ENCODE data around the gene LENG8. TPM values are rescaled to one million over a fixed set of nuclear protein-coding genes. Genes with fewer than 3 reads are reported as not detected.

The LENG8 gene
- polyA plus RNA-seq, 3 donors = 3.6 to 341 (median 5.8) TPM

- 75% methylated on average over 2 of the region's 7 CpGs for WGBS (ENCODE audit: insufficient coverage)
- Histone ChIP-seq H3K4me3 (replicated peaks in 1 of 3; ENCODE audit: low read depth in 2 of 3, low read length in 3 of 3) (no peak overlapping the region), H2AFZ (ENCODE audit: insufficient read depth, low read depth, low read length, poor library complexity, severe bottlenecking) (no peak overlapping the region), H3K4me2 (replicated peaks; ENCODE audit: extremely low read depth, low read length, poor library complexity, severe bottlenecking) (no peak overlapping the region), H4K20me1 (ENCODE audit: insufficient read depth, low read length) (no peaks in the 10 kb centered on the region), H3K9me3 (replicated peaks in 1 of 2; ENCODE audit: control insufficient read depth in 1 of 2, insufficient read depth in 1 of 2, low read length in 2 of 2) (peaks cover 5 to 7% of the 10 kb centered on the region in 2 donors), H3K27me3 (ENCODE audit: control insufficient read depth in 2 of 2, insufficient read depth in 2 of 2, low read length in 2 of 2) (peaks cover 5 to 6% of the 10 kb centered on the region in 2 donors), H3K9ac (ENCODE audit: insufficient read depth, low read length, poor library complexity, severe bottlenecking) (no peak overlapping the region), H3K4me1 (ENCODE audit: control insufficient read depth in 1 of 2, insufficient read depth in 2 of 2, low read length in 2 of 2) (no peaks in the 10 kb centered on the region), H3K27ac (ENCODE audit: low read depth in 1 of 2, low read length in 2 of 2) (no peak overlapping the region), H3K36me3 (replicated peaks in 1 of 2; ENCODE audit: control insufficient read depth in 1 of 2, insufficient read depth in 2 of 2, low read length in 2 of 2) (no peaks in the 10 kb centered on the region), H3K79me2 (ENCODE audit: insufficient read depth, low read length) (no peaks in the 10 kb centered on the region)
- Mint-ChIP-seq H3K4me1 (no peaks in the 10 kb centered on the region), H3K36me3 (no peaks in the 10 kb centered on the region), H3K4me3 (no peak overlapping the region), H3K27me3 (ENCODE audit: low read depth in 3 of 3) (peaks cover 13 to 28% (median 25%) of the 10 kb centered on the region in 3 donors), H3K9me3 (peaks cover 3 to 17% (median 14%) of the 10 kb centered on the region in 7 donors), H3K27ac (no peak overlapping the region)
- intact Hi-C loops (cut with micrococcal nuclease) = no loop called here
- no peak for TF ChIP-seq CTCF (IDR thresholded peaks at IDR 0.05)
- no peak for DNase-seq
These were observed 41.2 kb upstream of the LENG8 start for GRCh38 chr19:54407780-54408179.

GRCh38 chr19:54408456-54409026 lies 40.5 kb upstream of the LENG8 start:
- Mint-ChIP-seq H3K4me3 (no peak overlapping the region), H3K4me1 (no peaks in the 10 kb centered on the region), H3K27me3 (ENCODE audit: low read depth in 3 of 3) (peaks cover 16 to 27% (median 27%) of the 10 kb centered on the region in 3 donors), H3K27ac (peak overlapping the region in 1 of 7 donors; percentile 14), H3K9me3 (peaks cover 5 to 21% (median 14%) of the 10 kb centered on the region in 7 donors), H3K36me3 (no peaks in the 10 kb centered on the region)
- H3K4me2 ChIP-seq (replicated peaks; ENCODE audit: extremely low read depth, low read length, poor library complexity, severe bottlenecking) = no peak overlapping the region
- no peaks in the 10 kb centered on the region for H3K4me1 ChIP-seq (ENCODE audit: control insufficient read depth in 1 of 2, insufficient read depth in 2 of 2, low read length in 2 of 2)
- no peak overlapping the region for H3K9ac ChIP-seq (ENCODE audit: insufficient read depth, low read length, poor library complexity, severe bottlenecking)
- no peaks in the 10 kb centered on the region for H4K20me1 ChIP-seq (ENCODE audit: insufficient read depth, low read length)
- H3K36me3 ChIP-seq (replicated peaks in 1 of 2; ENCODE audit: control insufficient read depth in 1 of 2, insufficient read depth in 2 of 2, low read length in 2 of 2) = no peaks in the 10 kb centered on the region
- no peaks in the 10 kb centered on the region for H3K79me2 ChIP-seq (ENCODE audit: insufficient read depth, low read length)
- intact Hi-C loops (cut with micrococcal nuclease) = no loop called here
- no peak overlapping the region for H3K27ac ChIP-seq (ENCODE audit: low read depth in 1 of 2, low read length in 2 of 2)
- H2AFZ ChIP-seq (ENCODE audit: insufficient read depth, low read depth, low read length, poor library complexity, severe bottlenecking) = no peak overlapping the region
- no peak for TF ChIP-seq CTCF (IDR thresholded peaks at IDR 0.05)
- peaks cover 5 to 6% of the 10 kb centered on the region in 2 donors for H3K27me3 ChIP-seq (ENCODE audit: control insufficient read depth in 2 of 2, insufficient read depth in 2 of 2, low read length in 2 of 2)
- peaks cover 5 to 7% of the 10 kb centered on the region in 2 donors for H3K9me3 ChIP-seq (replicated peaks in 1 of 2; ENCODE audit: control insufficient read depth in 1 of 2, insufficient read depth in 1 of 2, low read length in 2 of 2)
- no peak for DNase-seq
- H3K4me3 ChIP-seq (replicated peaks in 1 of 3; ENCODE audit: low read depth in 2 of 3, low read length in 3 of 3) = no peak overlapping the region
- WGBS (ENCODE audit: insufficient coverage) = no CpG with 5 or more reads among the region's 9 CpGs

All from CD14-positive monocyte (primary cell).